ACHN (cell line): ENCODE data around the gene STAMBPL1.
A peak's percentile ranks its signal among the peaks of the same experiment; 100 is the strongest.
"Not testable (repeated sequence)": the region's sequence is repeated elsewhere in the genome, so short reads cannot be mapped to it uniquely, and the experiment has no call there.

Source experiments
- DNase-seq: peaks from one replicate; pipeline ENCODE4 v3.0.0-alpha.2; 2015
- in situ Hi-C: cut with HindIII; loops from 2 replicates; pipeline ENCODE4 v1.10.0; 2017; ENCODE audit warnings: low sequenced_read_pairs, low pct_ligation_motif_present, low pct_unique_long_range_greater_than_20kb

STAMBPL1 gene

DNA sequence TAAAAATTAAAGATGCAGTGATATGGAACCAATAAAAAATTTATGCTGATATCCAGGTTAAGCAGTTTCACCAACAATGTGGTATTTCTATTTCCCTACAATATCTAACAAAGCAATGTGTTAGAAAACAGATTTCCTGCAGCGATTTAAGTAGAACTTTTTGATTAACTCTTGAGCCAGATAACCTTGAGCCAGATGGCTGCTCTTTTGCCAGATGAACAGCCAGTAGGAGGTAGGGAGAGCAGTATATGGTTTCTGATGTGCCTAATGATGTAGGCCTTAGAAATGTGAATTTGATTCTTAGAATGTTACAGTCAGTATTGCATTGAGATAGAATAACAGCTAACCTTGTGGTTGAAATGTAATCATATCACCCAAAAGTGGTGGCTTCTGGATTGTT lies 31.1 kb downstream of the STAMBPL1 start:
- in situ Hi-C loops, result no loop called here

DNA sequence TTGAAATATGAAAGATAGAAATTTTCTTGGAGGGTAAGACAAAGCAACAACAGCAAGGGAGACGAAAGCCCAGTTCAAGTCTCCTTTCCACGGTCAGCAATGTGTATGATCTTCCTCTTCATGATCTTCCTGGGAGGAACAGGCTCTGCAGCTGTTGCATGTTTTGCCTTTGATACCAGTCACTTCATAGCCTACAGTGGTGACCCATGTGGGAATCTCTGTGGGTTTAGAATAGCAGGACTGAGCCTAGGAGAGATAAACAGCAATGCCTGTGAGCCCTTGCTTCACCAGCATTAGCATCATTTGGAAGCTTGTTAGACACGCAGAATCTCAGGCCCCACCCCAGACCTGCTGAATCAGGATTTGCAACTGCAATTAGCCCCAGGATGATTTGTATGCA lies 31.8 kb downstream of the STAMBPL1 start:
- DNase-seq, result no peak
- in situ Hi-C loops, result no loop called here

More for the DNA sequence above, 31.1 kb downstream of the STAMBPL1 start:
- DNase-seq, result no peak

DNA sequence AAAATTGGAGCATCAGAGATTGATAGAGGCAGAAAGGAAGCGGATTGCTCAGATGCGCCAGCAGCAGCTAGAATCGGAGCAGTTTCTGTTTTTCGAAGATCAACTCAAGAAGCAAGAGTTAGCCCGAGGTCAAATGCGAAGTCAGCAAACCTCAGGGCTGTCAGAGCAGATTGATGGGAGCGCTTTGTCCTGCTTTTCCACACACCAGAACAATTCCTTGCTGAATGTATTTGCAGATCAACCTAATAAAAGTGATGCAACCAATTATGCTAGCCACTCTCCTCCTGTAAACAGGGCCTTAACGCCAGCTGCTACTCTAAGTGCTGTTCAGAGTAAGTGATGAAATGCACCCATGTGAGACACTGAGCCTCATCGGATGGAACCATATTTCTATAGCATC lies 33.1 kb downstream of the STAMBPL1 start:
- in situ Hi-C loops, result no loop called here
- no peak for DNase-seq

- in situ Hi-C loops, result no loop called here
- no peak for DNase-seq
These were observed 33.7 kb downstream of the STAMBPL1 start for GRCh38 chr10:88913788-88914187.

DNA sequence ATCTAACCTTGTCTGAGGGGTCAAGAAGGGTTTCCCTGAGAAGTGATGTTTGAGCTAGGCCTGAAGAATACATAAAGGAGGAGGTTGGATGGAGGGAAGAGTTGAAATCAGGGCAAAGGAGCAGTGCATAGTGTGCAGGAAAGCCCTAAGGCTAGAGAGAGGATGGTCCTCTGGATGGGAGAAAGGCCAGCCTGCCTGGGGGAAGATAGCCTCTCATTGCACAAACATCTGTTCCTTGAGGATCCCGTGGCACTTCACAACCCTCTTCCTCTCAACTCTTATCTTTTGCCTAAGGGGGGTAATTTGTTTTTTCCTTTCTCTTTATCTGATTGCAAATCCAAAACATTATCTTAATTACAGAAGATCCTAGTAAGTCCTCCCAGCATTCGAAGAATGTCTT lies 35.7 kb downstream of the STAMBPL1 start:
- DNase-seq, result no peak
- in situ Hi-C loops, result no loop called here

DNA sequence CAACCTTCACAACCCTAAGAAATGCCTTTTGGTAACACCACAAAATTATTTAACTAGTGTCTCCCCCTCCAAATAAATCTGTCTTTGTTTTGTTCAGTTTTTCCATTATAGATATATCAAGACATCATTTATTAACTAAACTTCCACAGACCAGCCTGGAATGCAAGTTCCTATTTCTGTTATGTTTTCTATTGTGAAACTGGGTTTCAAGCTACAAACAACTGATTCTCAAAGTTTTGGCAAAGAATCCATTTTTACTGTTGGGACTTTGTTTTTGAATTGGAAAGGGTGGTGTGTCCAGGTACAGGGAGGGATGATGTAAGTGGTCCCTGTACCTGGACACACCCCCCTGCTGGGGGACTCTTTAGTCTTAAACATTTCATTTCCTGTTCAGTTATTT lies 36.2 kb downstream of the STAMBPL1 start:
- DNase-seq, result no peak
- in situ Hi-C loops, result no loop called here

GRCh38 chr10:88916986-88917385 lies 36.9 kb downstream of the STAMBPL1 start:
- DNase-seq, result no peak
- in situ Hi-C loops, result no loop called here

- no peak for DNase-seq
- in situ Hi-C loops, result no loop called here
These were observed 38.3 kb downstream of the STAMBPL1 start for GRCh38 chr10:88918191-88918905.

DNA sequence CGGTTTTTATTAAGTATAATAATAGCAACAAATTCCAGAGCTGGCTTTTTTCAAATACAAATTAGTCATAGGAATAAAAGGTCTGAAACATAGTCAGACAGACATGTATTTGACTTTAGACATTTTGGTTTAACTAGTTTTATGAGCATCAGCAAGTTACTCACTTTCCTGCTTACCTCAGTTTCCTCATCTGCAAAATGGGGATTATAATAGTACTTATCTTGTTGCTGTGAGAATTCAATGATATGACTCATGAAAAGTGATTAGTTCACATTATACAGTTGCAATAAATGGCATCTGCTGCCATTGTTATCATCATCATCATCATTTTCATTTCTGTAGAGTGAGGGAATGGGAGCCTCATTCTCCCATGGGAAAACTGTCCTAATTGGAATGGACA lies 39.0 kb downstream of the STAMBPL1 start:
- DNase-seq, result no peak
- in situ Hi-C loops, result no loop called here

DNA sequence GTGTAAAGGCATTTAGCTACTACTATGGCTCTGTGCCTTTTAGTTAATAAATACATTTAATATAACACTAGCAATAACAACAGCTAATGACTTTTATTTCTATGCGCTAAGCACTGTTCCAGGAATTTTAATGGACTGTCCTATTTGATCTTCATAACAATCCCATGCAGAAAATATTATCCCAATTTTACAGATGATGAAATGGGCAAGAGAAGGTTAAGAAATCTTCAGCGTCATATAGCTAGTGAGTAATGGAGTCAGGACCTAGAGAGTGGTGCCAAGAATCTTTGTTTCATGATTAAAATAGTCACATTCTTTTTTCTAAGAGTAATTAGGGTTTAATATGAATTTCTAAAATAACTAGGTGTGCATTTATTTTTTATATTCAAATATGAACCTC lies 40.2 kb downstream of the STAMBPL1 start:
- in situ Hi-C loops, result no loop called here
- DNase-seq, result no peak

- in situ Hi-C loops, result no loop called here
These were observed 41.0 kb downstream of the STAMBPL1 start for GRCh38 chr10:88920986-88921593.

DNA sequence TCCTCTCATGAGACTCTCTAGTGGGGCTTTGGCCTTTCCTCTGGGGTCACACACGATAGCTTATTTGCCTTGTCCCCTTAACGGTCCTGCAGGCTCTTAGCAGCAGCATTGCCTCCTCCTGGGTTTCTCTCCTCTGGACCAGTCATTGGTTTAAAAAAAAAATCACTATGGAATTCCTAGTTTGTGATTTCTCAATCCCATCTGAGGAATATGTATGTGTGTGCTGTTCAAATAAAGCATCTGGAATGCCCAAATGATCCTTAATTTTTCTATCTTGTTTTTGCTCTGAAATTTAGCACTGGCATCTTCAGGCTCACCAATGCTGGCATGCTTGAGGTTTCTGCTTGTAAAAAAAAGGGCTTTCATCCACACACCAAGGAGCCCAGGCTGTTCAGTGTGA lies 42.0 kb downstream of the STAMBPL1 start:
- no peak for DNase-seq
- in situ Hi-C loops, result no loop called here

More at GRCh38 chr10:88920986-88921593, 41.0 kb downstream of the STAMBPL1 start:
- DNase-seq, result no peak

GRCh38 chr10:88923520-88923919 lies 43.5 kb downstream of the STAMBPL1 start:
- in situ Hi-C loops, result no loop called here
- DNase-seq, result no peak

- DNase-seq, result no peak
- in situ Hi-C loops, result no loop called here
These were observed 46.7 kb downstream of the STAMBPL1 start for GRCh38 chr10:88926566-88927415.

DNA sequence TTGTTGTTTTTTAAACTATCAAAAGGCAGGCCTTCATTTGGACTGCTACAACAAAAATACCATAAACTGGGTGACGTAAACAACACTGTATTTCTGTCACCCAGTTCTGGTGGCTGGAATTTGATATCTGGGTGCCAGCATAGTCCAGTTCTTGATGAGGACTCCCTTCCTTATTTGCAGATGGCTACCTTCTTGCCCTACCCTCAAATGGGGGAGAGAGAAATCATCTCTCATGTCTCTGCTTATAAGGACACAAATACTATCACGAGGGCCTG lies 47.3 kb downstream of the STAMBPL1 start:
- in situ Hi-C loops, result no loop called here
- no peak for DNase-seq

- in situ Hi-C loops, result no loop called here
- no peak for DNase-seq
These were observed 48.2 kb downstream of the STAMBPL1 start for GRCh38 chr10:88928254-88928653.

DNA sequence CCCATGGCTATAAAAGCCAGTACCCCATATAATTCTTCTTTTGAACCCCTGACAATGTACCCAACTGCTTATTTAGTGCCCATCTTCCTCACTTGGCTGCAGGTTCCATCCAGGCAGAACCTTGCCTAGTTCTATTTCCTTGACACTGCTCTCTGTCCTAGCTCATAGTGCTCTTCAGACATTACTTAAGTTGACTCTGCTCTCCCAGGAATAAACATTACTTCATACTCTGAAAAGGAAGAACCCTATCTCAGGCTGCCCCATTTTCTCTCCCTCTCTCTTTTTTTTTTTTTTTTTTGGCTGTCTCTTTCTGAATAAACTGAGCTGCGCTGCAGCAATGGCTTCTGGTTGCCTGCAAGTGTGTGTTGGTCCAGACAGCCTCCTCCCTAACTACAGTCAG lies 51.5 kb downstream of the STAMBPL1 start:
- in situ Hi-C loops, result no loop called here
- DNase-seq, result no peak

GRCh38 chr10:88932029-88932428 lies 52.0 kb downstream of the STAMBPL1 start:
- DNase-seq, in situ Hi-C loops: not testable (repeated sequence)

DNA sequence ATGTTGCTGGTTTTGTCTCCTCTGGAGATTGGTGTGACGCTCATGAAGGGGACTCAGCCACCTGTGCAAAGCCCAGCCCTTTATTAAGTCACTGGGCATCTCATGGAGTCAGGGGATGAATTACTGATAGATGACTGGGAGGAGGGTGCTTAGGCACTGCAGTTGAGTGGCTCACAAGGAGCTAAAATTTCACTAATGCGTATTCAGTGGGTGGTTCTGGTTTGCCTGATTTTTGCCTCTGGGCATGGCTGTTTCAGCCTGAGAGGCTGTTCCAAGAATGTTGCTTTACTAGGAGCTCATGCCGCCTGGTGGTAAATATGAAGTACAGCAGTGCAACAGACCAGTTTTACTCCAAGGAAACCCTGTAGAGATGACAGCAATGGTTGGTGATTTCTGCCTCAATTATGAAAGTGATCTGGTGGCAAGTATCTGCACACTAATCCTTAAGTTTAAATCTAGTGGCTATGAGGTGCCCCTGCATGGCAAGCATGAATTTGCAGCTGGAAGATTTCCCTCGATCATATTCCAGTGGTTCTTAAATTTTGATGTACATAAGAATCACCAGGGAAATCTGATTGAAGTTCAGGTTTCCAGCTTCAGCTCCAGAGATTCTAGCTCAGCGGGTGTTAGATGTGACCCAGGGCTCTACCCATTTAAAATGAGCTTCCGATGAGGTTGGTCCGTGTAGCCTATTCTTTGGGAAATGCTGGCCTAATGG lies 52.7 kb downstream of the STAMBPL1 start:
- in situ Hi-C loops, result no loop called here
- peak; percentile 82 for DNase-seq
